NB4 (cell line): ENCODE measurements around the gene DLGAP4.

Experiments used
- DNase-seq: peaks from one replicate; pipeline ENCODE4 v3.0.0; 2010; ENCODE audit warnings: low read depth
- H3K4me3 ChIP-seq: one replicate; pipeline ENCODE4 v1.5.1; 2011; ENCODE audit warnings: mild to moderate bottlenecking, low read depth, low read length, moderate library complexity
- MYC ChIP-seq: IDR thresholded peaks from 2 replicates; pipeline ENCODE4 v1.6.1; 2011; ENCODE audit warnings: low read depth, low read length
- POLR2A ChIP-seq: IDR thresholded peaks from 2 replicates; pipeline ENCODE4 v1.6.1; 2011; ENCODE audit warnings: mild to moderate bottlenecking; ENCODE audit not compliant: insufficient read length; ENCODE audit errors: extremely low read depth
- TF ChIP-seq, protein P1 (sequence below): IDR thresholded peaks from one replicate; pipeline ENCODE4 v1.5.1; 2012; ENCODE audit warnings: low read depth, low read length
- TF ChIP-seq, protein P2 (sequence below): IDR thresholded peaks from 2 replicates; pipeline ENCODE4 v1.6.1; 2011; ENCODE audit warnings: low read depth, low read length

The DLGAP4 gene

DNA sequence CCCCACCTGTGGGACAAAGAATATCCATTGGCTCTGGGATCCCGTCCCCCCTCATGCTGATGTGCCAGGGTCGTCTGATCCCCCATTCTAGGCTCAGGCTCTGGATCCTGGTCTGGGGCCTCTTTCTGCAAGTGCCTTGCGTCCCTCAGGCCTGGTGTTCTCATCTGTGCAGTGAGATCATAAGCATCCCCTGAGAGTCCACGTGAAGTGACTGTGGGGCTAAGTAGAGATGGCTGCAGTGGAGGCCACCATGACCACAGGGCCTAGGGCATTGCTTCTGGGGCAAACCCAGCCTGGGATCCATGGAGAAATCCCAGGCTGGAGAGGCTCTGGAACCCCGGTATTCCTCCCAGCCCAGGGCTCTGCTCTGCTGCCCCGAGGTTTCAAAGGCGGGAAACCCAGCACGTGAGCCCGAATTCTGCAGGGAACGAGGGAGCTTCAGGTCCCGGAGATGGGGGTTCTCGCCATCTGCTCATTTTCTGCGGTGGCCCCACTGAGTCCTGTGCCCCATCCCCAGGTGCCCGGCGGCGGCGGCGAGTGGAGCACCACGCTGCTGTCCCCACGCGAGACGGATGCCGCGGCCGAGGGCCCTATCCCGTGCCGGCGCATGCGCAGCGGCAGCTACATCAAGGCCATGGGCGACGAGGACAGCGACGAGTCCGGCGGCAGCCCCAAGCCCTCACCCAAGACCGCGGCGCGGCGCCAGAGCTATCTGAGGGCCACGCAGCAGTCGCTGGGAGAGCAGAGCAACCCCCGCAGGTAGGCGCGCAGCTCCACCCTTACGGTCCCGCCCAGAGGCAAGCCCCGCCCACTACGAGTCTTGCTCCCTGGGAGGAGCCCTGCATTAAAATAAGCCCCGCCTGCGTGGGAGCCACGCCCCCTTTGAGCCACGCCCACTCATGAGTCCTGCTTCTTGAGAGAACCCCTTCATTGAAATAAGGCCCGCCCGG lies 129.7 kb downstream of the DLGAP4 start:
- DNase-seq = peak; percentile 43
- no peak overlapping the region for H3K4me3 ChIP-seq
- TF ChIP-seq POLR2A (no peak), MYC (no peak)

DNA sequence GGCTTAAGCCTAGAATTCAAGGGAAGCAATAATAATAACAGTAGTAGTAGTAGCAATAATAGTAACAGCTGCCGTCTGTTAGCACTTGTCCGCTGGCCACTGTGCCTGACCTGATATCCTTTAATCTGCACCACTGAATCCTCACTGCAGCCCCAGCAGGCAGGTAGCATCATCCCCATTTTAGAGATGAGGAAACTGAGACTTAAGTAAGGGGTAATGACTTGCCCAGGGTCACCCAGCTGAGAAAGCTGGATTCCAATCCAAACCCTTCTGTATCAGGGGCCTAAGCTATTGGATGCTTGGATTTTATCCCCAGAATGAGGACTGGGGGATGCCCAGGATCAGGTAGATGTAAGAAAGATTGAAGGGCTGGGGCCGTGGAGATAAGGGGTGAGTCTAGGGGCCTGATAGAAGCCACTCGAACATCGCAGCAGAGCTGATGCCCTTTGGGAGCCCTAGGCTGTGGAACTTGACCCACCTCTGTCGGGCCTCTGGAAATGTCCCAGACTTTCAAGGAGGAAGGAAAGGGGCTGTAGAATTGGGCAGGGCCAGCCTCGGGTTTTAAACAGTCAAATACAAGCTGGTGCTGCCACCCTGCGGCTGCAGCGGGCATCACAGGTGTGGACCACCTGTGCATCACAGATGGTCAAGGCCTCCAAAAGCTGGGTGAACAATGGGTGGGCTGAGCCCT lies 133.0 kb downstream of the DLGAP4 start:
- H3K4me3 ChIP-seq = no peak overlapping the region
- TF ChIP-seq, protein P1, sequence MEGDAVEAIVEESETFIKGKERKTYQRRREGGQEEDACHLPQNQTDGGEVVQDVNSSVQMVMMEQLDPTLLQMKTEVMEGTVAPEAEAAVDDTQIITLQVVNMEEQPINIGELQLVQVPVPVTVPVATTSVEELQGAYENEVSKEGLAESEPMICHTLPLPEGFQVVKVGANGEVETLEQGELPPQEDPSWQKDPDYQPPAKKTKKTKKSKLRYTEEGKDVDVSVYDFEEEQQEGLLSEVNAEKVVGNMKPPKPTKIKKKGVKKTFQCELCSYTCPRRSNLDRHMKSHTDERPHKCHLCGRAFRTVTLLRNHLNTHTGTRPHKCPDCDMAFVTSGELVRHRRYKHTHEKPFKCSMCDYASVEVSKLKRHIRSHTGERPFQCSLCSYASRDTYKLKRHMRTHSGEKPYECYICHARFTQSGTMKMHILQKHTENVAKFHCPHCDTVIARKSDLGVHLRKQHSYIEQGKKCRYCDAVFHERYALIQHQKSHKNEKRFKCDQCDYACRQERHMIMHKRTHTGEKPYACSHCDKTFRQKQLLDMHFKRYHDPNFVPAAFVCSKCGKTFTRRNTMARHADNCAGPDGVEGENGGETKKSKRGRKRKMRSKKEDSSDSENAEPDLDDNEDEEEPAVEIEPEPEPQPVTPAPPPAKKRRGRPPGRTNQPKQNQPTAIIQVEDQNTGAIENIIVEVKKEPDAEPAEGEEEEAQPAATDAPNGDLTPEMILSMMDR = peak; percentile 91
- TF ChIP-seq, protein P2, sequence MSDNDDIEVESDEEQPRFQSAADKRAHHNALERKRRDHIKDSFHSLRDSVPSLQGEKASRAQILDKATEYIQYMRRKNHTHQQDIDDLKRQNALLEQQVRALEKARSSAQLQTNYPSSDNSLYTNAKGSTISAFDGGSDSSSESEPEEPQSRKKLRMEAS = peak; percentile 44; the same call in 1 of the 2 replicates
- no peak for TF ChIP-seq MYC
- DNase-seq = peak; percentile 70

DNA sequence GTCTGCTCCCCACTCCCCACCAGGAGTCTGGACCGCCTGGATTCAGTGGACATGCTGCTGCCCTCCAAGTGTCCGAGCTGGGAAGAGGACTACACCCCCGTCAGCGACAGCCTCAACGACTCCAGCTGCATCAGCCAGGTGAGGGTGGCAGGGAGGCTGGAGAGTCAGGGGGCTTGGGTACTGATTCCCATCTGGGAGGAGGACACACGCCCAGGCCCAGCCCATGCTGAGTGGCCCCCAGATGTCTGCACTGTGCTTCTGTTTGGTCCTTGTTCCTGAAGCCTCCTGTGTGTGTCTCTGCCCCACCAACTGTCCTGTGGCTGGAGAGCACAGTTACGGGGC lies 133.6 kb downstream of the DLGAP4 start:
- DNase-seq = no peak
- H3K4me3 ChIP-seq = no peak overlapping the region
- TF ChIP-seq POLR2A (no peak), MYC (no peak)
- TF ChIP-seq, protein P1 = no peak

DNA sequence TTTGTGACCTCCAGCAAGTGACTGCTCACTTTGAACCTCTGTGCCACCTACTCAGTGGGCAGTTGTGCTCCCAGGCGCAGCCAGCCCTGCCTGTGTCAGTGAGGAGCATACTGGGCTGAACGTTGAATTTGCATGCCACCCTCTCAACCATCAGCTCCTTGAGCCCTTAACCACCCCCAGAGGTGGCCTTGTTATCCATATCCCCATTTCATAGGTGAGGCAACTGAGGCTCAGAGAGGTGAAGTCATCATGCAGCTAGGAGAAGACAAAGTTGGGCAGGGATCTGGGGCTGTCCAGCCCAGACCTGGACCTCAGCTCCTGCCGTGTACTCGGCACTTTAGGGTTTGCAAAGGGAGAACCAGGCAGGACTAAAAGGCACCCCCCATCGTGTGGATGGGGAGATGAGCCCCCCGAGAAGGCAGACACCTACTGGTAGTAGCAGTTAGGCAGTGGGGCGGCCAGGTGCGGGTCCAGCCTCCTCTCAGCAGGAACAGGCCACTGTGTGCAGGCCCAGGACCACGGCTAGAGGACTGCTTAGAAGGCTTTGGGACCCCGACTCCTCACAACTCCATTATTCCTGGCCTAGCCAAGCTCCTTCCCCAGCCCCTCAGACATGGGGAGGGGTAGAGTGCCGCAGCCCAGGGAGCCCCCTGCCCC lies 134.4 kb downstream of the DLGAP4 start:
- no peak overlapping the region for H3K4me3 ChIP-seq
- no peak for DNase-seq
- TF ChIP-seq, protein P2 = no peak
- TF ChIP-seq POLR2A = no peak
- TF ChIP-seq, protein P1 = no peak
- TF ChIP-seq MYC = no peak

DNA sequence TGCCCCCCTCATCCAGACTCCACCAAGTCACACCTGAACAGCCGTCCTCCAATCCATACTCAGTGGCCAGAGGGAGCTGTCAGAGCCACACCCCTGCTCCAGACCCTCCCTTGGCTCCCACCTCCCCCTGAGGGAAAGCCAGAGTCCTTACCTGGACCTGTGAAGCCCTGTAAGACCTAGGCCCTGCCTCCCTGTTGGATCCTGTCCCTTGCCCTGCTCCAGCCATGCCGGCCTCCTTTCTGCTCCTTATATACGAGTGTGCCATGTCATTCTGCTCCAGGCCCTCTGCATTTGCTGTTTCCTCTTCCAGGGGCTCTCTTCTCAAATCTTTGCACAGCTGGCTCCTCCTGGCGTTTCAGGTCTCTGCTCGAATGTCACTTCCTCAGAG lies 134.9 kb downstream of the DLGAP4 start:
- DNase-seq = peak; percentile 43
- TF ChIP-seq MYC = no peak
- TF ChIP-seq, protein P1 = no peak
- TF ChIP-seq POLR2A = no peak
- TF ChIP-seq, protein P2 = no peak
- H3K4me3 ChIP-seq = no peak overlapping the region

DNA sequence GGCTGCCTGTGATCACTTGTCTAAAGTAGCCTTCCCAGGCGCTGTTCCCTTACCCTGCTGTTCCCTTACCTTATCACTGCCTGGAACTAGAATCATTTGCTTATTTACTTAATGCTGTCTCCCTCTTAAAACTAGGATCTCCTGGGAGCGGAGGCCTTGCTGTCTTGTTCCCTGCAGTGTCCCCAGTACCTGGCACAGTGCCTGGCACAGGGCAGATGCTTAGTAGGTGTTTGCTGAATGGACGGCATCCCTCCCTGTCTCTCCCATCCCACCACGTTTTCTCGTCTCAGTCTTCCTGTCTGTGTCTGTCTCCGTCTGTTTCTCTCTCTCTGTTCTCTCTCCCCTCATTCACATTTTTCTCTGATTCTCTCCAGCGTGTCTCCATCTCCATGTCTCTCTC lies 135.3 kb downstream of the DLGAP4 start:
- no peak overlapping the region for H3K4me3 ChIP-seq
- no peak for DNase-seq
- TF ChIP-seq, protein P1 = no peak
- TF ChIP-seq, protein P2 = no peak
- TF ChIP-seq MYC = no peak
- TF ChIP-seq POLR2A = no peak
